ENCODE data around the gene CNKSR1.

DNA sequence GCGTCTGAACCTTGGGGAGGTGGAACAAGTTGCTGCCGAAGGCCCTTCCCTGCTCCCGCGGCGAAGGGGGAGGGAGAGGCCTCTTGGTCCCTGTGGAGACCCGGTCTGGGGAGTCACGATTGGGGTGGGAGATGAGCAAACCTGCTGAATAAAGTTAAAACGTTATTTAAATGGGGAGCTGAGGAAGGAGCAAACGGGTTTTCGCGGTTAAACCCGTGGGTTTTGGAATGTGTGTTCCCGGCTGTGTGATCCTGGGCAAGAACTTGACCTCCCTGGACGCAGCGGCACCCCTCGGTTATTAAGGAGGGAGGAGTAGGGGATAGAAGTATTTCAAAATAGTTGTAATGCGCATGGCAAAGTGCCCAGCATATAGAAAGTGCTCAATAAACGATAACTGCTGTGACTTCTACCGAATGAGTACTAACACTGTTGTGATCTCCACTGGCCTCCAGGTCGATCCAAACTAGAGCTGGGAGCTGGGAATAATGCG, 15.0 kb upstream of the CNKSR1 start:
- TF ChIP-seq, protein P1, sequence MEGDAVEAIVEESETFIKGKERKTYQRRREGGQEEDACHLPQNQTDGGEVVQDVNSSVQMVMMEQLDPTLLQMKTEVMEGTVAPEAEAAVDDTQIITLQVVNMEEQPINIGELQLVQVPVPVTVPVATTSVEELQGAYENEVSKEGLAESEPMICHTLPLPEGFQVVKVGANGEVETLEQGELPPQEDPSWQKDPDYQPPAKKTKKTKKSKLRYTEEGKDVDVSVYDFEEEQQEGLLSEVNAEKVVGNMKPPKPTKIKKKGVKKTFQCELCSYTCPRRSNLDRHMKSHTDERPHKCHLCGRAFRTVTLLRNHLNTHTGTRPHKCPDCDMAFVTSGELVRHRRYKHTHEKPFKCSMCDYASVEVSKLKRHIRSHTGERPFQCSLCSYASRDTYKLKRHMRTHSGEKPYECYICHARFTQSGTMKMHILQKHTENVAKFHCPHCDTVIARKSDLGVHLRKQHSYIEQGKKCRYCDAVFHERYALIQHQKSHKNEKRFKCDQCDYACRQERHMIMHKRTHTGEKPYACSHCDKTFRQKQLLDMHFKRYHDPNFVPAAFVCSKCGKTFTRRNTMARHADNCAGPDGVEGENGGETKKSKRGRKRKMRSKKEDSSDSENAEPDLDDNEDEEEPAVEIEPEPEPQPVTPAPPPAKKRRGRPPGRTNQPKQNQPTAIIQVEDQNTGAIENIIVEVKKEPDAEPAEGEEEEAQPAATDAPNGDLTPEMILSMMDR (IDR thresholded peaks at IDR 0.05; ENCODE audit: control extremely low read depth in 1 of 3, insufficient read depth in 1 of 3, low read depth in 1 of 3, low read length in 3 of 3): no peak
- TF ChIP-seq POLR2AphosphoS5 (IDR thresholded peaks at IDR 0.05; ENCODE audit: low read depth, low read length) (no peak), EP300 (IDR thresholded peaks at IDR 0.05; ENCODE audit: borderline replicate concordance in 1 of 2, low read depth in 2 of 2, low read length in 2 of 2) (no peak), POLR2A (IDR thresholded peaks at IDR 0.05; ENCODE audit: control extremely low read depth in 1 of 2, low read depth in 2 of 2, low read length in 2 of 2) (no peak), EGR1 (IDR thresholded peaks at IDR 0.05; ENCODE audit: borderline replicate concordance, low read depth, low read length) (no peak), KDM5A (IDR thresholded peaks at IDR 0.05; ENCODE audit: low read length) (no peak), CEBPB (IDR thresholded peaks at IDR 0.05; ENCODE audit: low read depth, low read length) (no peak), BACH1 (IDR thresholded peaks at IDR 0.05; ENCODE audit: low read length) (no peak)
